NCI-H1436 treated with DMSO at 0.1 percent for 48 hours (cell line): ENCODE results near the gene JARID2.
"Not testable (repeated sequence)": the region's sequence is repeated elsewhere in the genome, so short reads cannot be mapped to it uniquely, and the experiment has no call there.

Source experiments
- DNase-seq: peaks from one replicate; lab custom pipeline; 2025; lab: John Stamatoyannopoulos, UW

JARID2 gene

DNA sequence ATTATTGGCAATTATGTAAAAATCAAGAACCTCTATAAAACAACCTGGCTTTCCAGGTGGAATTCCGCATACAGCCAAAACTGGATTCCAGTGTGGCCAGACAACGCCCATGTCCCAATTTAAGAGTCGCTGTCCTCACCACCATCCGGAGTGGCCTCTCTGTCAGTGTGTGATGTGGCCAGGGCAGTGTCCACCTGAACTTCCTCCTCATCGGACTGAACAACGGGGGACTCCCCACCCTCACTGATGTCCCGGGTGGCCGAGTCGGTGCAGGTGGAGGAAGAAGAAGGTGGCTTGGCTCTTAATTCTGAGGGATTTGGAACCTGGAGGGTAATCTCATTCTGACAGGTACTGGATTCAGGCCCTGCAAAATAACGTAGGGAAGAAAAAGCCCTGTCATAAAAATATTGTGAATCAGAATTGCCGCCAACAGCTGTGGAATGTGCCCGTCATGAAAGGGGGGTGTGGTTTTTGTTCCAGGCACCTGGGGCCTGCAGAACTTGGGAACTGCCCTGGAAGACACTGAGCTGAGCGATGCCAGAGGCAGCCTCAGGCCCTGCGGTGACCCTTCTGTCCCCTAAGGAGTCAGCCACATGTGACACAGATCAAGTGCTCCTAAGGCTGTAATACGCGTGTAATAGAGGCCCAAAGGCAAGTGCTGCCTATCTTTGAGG, 277.1 kb downstream of the JARID2 start:
- no peak for DNase-seq

DNA sequence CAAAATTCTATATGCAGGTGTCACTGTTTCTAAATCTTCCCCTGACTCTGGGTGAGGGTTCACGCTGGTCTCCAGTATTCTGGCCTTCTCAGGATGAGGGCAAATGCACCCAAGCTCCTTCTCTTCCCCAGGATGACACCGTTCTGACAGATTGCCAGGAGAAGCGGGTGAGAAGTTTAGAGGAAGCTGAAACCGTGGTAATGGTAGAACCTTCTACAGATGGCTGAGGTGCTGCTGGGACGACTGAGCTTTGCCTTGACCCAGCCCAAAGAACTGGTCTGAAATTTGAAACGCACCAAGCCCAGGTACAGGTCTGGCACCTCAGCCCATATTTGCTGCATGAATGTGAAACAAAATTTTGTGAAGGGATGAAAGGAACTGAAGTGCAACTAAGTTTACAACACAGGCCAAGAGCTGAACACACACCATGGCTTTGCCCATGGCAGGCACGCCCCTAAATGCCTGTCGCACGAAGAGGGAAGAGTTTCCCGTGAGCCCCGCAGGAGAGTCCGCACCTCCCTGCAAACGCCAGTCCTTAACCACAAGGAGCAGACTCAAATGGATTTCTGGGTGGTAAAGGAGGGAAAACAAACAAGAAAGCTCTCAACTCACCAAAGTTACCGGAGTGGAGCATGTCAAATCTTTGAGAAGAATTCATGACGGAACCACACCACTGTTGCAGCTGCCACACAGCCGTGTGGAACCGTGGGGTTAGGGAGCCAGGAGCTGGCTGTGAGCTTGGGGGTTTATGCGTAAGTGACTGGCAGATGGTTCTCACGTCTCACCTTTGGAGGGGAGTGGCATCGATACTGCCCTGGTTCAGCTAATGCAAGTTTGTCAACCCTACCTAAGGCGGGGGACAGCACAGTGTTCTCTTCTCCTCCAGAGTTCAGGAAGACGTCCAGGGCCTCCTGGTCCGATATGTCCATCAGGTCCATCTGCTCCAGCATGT, 278.1 kb downstream of the JARID2 start:
- DNase-seq: no peak

DNA sequence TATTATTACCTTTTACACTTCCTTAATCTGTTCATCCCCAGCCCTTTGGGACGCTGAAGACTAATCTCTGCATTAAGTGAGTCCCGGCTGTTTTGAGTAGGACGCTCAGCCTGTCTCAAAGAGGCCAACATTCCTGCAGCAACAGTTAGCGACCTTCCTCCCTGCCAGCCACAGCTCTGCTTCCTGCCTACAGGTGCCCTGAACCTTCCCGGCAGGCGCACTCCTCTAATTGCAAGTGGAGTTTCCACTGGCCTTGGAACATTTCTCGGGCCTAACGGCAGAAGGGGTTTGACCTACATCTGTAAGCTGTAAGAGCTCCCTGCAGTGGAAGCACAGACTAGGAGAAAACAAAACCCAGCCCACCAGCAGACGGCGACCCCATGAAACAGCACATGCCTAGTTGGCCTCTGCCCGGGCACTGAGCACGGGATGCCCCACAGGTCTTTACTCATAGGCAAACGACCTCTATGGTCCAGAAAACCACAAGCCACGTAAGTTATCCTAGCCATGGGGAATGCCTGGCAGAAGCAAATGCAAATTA, 279.1 kb downstream of the JARID2 start:
- DNase-seq: no peak

DNA sequence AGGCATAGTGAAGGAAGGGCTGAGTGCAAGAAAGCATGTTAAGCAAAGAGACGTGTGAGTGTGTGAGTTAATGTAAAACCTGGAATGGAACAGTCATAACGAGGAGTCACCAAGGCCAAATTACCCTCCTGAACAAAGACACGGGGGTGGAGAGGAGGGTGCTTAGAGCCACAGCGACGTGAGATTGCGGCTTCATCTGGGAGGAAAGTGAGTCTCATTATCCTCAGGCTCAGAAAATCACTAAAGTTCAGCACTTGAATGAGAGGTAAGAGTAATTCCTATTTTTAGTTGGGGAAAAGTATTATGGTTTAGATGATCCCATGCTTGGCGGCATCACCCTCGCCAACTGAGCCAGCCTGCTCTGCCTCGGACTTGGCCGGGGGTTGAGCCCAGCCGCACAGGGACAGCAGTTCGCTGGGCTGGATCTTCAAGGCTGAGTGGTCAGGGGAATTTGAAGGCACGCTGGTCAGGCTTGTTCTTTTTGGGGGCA, 280.4 kb downstream of the JARID2 start:
- DNase-seq: no peak

DNA sequence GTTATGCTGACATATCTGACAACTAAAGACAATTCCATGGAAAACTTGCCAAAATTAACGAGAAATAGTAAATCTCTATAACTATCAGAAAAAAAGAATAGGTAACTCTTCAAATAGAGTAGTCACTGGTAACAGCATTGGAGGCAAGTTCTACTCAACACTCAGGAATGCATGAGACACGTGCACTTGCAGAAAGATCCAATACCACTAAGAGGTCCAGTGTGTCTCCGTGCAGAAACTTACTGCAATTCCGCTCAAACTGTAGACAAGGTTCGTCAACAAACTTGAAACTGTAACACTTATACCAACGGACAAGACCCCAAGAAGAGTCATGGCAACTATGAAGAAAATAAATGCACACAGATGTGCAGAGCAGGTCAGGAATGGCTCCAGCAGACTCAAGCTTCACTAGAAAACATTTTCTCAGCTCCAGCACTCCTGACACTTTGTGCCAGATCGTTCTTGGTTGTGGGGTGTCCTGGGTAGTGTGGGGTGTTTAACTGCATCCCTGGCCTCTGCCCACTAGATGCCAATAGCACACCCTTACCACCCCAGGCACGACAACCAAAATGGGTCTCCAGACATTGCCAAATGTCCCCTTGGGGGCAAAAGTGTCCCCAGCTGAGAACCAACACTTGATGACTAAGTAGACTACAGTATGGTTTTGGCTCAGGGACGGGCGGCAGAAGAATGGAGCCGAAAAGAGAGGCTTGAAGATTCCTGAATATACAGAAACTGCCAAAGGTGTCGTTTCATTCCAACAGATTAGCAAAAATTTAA, 282.2 kb downstream of the JARID2 start:
- no peak for DNase-seq

DNA sequence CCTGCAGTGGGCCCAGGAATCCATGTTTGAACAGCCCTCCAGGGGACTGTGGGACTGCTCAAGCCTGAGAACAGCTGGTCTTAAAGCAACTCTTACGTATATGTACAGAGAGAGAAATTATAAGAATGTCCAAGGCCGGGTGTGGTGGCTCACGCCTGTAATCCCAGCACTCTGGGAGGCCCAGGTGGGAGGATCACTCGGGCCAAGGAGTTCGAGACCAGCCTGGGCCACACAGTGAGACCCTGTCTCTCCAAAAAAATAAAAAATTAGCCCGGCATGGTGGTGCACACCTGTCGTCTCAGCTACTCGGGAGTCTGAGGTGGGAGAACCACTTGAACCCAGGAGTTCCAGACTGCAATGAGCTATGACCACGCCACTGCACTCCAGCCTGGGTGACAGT, 283.0 kb downstream of the JARID2 start:
- no peak for DNase-seq

DNA sequence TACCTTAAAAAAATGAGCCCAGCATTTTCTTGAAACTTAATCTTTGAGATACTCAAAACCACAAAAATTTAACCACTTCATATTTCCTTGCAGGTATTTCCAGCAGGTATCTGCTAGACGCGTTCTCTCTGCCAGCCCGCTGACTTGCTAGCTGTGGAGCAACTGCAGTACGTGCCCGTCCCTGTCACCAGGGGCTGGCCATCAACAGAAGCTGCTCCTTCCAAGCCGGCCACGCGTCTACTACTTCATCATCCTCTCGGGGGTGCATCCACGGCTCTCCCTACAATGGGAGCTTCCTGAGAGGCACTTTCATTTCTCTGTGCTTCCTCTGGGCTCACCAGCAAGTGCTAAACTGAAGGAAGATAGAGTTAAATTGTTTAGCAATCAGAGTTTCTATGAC, 284.5 kb downstream of the JARID2 start:
- no peak for DNase-seq

DNA sequence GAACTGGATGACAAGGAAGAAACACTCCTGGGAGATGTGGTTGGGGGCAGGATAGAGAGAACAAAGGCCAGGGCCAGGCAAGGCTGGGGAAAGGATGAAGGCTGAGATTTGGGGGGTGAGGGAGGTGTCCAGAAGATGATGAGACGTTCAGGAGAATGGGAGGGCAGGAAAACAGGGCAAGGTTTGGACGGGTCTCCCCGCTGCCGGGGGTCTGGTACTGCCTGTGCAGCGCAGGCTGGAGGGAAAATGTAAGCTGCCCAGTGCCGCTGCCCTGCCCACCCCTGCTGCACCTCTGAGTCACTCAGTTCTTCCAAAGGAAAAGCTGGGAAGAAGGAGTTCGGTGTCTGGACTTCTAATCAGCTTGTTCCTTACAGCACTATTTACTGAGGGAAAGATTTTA, 286.1 kb downstream of the JARID2 start:
- DNase-seq: no peak

DNA sequence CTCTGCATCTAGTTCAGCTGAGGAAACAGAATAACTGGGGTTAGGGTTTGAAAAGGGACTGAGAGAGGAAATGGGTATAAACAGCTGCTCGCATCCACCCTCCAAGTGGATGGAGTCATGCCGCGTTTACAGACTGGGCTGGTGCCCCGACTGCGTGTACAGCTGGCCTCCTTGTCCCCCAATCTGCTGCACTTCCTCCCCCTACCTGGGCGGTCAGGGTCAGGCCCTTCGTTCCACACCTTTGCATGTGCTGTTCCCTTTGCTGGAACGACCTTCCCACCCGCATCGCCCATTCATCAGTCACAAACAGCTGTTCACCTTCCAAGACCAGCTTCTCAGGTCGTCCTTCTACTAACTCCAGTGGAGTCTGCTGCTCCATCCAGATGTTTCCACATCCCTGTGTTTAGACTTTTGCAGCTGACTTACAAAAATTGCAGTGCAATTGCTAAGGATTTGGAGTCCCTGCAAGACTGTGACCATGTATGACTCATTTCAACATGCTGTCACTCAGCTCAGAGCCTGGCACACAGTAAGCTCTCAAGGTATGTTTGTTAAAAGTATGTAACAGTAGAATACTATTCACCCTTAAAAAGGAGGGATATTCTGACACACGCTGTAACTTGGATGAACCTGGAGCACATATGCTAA, 287.6 kb downstream of the JARID2 start:
- no peak for DNase-seq

DNA sequence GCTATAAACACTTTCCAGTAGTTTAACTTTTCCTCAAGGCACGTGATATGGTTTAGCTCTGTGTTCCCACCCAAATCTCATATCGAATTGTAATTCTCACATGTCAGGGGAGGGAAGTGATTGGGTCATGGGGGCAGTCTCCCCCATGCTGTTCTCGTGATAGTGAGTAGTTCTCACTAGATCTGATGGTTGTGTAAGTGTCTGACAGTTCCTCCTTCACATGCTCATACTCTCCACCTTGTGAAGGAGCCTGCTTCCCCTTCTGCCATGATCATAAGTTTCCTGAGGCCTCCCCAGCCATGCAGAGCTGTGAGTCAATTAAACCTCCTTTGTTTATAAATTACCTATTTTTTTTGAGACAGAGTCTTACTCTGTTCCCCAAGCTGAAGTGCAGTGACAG, 289.1 kb downstream of the JARID2 start:
- no peak for DNase-seq

DNA sequence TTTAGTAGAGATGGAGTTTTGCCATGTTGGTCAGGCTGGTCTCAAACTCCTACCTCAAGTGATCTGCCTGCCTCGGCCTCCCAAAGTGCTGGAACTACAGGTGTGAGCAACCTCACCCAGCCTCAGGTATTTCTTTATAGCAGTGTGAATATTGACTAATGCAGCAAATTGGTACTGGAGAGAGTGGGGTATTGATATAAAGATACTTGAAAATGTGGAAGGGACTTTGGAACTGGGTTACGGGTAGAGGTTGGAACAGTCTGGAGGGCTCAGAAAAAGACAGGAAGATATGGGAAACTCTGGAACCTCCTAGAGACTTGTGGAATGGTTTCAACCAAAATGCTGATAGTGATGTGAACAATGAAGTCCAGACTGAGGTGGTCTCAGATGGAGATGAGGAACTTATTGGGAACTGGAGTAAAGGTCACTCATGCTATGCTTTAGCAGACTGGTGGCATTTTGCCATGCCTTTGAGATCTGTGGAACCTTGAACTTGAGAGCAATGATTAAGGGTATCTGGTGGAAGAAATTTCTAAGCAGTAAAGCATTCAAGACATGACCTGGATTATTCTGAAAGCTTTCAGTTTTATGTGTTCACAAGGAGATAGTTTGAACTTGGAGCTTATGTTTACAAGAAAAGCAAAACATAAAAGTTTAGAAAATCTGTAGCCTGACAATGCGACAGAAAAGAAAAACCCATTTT, 289.8 kb downstream of the JARID2 start:
- no peak for DNase-seq

DNA sequence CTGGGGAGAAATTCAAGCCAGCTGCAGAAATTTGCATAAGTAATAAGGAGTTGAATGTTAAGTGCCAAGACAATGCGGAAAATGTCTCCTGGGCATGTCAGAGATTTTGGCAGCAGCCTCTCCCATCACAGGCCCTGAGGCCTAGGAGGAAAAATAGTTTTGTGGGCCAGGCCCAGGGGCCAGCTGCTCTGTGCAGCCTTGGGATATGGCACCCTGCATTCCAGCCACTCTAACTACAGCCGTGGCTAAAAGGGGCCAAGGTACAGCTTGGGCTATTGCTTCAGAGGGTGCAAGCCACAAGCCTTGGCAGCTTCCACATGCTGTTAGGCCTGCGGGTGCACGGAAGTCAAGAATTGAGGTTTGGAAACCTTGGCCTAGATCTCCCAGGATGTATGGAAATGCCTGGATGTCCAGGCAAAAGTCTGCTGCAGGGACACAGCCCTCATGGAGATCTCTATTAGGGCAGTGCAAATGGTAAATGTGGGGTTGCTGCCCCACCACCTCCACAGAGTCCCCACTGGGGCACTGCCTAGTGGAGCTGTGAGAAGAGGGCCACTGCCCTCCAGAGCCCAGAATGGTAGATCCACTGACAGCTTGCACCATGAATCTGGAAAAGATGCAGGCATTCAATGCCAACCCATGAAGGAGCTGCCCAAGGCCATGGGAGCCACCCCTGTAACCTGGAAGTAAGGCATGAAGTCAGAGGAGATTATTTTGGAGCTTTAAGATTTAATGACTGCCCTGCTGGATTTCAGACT, 290.5 kb downstream of the JARID2 start:
- no peak for DNase-seq

DNA sequence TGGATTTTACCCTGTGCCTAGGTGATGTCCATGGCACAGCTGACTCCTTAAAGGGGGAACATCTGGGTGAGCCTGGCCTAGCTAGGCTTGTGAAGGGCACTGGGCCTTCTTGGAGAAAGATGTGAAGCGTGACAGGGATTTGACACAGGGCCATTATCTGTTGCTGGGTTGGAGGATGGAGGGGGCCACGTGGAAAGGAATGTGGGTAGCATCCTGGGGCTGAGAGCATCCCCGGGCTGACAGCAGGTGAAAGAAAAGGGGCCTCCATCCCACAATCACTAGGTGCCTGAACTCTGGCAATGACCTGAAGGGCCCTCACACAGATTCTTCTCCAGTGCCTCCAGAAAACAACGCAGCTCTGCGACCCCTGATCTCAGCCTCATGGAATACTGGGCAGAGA, 292.2 kb downstream of the JARID2 start:
- no peak for DNase-seq

DNA sequence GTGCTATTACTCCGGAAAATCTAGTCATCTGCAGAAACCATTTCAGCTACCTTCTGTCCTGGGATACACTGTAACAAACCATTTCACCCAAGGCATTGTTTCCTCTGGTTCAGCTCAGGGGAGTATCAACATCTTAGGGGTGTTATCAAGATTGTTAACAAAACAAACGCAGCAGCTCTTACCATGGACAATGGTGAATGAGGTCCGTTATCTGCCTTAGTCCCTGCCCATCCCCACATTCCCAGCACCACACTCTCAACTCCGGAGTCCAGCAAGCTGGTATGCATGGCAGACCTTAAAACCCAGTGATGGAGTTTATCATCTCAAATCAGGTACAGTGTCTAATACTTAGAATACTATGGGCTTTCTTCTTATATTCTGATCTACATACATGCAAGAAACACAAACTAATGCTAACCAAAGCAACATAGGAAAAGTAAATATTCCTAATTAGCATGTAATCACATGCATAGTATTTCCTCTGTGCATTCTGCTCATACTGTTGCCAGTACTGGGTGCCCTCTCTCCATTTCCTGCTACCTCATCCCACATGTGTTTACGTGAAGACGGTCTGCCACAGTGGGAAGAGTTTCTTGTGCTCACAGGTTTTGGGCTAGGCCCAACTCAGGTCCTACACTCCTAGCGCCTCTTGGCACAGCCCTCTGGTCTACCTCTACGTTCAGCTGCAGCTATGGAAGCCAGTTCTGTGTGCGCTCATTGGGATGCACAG, 293.1 kb downstream of the JARID2 start:
- DNase-seq: no peak

DNA sequence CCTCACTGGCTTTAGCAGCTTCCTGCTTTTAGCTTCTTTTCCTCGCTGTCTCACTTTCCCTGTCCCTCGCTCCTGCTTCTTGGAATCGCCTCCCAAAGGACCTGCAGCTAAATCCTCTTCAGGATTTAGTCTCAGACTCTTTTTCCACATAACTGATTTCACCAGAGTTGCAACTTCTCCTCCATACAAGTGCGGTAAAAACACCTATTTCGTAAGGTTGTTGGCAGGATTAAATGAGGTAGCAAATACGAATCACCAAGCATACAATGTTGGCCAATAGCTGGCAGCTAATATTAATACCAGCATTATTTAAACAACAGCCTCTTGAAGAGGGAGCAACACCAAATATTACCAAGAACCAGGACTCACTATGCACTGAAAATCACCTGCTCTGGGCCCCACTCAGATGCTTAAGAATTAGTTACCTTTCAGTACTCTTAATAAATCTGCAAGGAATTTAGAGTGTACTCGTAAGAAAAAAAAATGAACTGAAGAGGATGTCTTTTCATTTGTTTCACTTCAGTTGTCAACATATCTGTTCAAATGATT, 293.9 kb downstream of the JARID2 start:
- DNase-seq: no peak

DNA sequence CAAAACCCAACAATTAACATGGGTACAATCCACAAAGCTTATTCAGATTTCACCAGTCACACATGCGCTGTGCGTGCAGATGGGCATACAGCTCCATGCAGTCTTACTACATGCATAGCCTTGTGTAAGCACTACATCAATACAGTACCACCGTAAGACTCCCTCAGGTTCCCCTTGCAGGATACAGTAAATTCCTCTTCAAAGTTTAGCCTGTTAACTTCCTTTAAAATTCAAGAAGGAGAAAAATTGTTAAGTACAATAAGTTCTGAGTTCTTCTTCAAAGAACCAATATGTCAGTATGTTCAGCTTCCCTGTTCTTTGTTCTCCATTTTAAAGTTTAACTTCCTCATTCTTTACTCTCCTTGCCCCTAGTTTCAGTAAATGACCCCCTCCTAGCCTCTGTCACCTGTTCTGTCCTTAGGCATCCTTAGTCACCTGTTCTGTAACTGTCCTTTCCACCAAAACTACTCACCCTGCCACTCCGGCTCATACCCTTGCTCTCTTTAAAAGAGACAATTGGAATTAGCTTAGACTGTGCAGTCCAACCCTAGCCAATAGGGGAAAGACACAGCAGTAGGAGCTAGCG, 297.6 kb downstream of the JARID2 start:
- DNase-seq: not testable (repeated sequence)

DNA sequence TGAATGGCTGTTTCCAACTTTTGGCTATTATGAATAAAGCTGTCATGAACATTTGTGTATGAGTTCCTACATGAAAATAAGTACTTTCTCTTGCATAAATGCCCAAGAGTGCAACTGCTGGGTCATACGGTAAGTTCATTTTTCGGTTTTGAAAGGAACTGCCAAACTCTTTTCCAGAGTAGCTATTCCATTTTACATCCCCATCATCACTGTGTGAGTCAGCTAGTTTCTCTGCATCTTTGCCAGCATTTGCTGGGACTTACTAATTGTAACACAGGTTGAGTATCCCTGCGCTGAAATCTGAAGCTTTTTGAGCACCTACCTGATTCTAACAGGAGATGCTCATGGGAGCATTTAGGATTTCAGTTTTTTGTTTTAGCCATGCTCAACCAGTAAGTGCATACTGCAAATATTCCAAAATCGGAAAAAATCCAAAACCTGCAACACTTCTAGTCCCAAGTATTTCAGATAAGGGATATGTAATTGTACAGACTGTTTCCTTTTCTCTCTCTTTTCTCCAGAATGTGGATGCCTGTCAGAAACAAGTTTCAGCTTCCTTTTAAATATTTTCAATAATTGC, 298.5 kb downstream of the JARID2 start:
- DNase-seq: no peak

DNA sequence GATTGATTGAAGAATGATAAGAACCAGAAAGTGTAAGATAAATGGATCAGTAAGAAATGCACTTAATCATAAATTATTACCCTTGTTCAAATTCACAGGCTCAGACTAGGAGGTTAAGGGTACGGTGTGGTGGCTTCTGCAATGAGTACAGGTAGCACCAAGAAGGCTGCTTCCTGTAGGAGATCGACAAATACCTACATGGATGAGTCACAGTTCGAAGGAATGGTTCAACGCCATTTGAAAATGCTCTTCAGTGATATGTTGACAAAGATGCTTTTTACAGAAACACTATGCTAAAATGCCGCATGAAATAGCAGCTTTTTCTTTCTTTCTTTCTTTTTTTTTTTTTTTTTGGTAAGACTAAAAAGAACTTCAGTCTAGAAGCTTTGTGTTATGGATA, 300.7 kb downstream of the JARID2 start:
- DNase-seq: no peak

DNA sequence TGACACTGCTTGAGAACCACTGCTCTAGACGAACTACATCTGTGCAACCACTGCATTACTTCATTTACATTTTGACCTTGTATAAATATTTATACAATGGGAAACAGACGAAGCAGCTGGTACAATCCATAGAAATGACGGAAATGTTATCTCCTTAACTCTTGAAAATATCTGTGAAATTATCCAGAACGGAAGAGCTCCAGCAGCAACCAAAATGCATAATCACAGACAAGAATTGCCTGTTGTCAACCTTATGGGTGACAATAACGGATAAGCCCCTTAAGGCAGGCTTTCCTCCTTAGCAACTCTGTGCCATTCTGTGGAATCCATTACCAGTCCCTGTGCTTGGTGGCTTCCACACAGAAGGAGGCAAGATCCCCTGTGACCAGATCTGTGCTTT, 301.5 kb downstream of the JARID2 start:
- no peak for DNase-seq
